ENCODE measurements around the gene ADAM8.
"Not testable (repeated sequence)": the region's sequence is repeated elsewhere in the genome, so short reads cannot be mapped to it uniquely, and the experiment has no call there.

Gene ADAM8

DNA sequence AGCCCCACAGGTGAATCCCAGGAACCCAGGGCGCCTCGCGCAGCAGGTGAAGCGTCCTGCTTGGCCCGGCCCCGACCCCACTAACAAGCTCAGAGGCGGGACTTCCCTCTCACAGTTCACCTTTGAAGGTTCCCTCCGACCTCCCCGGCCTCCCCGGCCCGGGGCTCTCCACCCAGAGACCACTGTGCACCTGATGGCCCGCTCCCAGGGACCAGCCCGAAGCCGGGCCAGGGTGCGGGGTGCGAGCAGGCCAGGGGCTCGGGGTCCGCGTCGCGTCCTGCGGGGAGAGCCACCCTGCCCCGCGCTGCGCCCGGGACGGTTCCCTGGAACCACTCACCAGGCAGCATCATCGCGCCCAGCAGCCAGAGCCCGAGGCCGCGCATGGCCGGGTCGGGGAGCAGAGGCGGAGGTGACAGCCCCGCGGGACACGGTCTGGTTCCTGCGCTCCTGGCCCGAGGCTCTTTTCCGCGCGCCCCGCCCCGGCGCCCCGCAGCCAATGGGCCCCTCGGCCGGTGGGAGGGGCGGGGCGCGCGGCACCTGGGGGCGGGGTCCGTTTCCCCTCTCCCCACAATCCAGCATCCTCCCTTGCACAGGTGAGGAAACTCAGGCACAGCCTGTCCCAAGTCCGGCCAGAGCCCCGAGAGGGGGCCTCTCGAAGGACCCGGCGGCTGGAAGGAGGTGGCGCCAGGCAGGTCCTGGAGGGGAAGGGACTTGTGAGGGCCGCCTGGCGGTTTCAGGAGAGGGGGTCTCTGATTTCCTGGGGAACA lies at the start of gene ADAM8:
Gene ADAM8, minus strand, starts transcription at position 434 of the 767 bp plus-strand sequence. Its CDS starts 51 bp downstream, at position 383.
- peak; percentile 47 to 67 for DNase-seq (ENCODE audit: low read depth in 2 of 2)

DNA sequence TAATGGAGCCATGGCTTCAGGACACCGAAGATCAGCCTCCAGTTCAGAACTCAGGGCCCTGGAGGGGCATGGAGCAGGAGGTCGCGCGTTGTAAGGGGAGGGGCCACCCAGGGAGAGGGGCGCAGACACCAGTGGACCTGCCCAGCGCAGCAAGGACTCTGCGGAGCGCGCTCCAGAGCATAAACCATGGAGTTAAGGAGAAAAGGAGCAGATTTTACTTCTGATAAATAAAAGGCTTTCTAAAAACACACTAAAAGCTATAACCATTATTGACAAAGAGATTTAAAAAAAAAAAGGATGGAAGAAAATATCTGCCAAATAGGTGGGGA lies 49.5 kb upstream of the ADAM8 start:
- no peak for DNase-seq (ENCODE audit: low read depth in 2 of 2)

- no peak for DNase-seq (ENCODE audit: low read depth in 2 of 2)
Measured at GRCh38 chr10:133325440-133326222, 49.0 kb upstream of the ADAM8 start.

DNA sequence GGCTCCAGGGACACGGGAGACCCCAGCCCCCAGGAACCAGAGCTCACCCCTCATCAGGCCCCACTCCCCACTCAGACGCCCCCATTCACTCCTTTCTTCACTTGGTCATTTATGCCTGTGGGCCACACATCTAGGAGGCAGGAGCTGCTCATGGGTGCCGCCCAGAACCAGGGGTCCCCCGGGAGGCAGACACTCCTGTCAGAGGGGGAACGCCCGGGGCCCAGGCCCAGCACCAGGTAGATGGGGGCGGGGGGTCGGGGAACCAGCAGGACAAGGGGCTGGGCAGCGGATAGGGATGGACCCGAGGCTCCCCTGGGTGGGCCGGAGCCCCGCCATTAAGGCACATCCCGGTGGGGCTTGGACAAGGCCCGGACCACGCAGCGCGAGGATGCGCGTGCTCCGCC lies 48.2 kb upstream of the ADAM8 start:
- no peak for DNase-seq (ENCODE audit: low read depth in 2 of 2)

- peak; percentile 40 to 50 for DNase-seq (ENCODE audit: low read depth in 2 of 2)
Measured at GRCh38 chr10:133324198-133324792, 47.6 kb upstream of the ADAM8 start.

- DNase-seq (ENCODE audit: low read depth in 2 of 2), result not testable (repeated sequence)
Measured at GRCh38 chr10:133322064-133322709, 45.5 kb upstream of the ADAM8 start.

GRCh38 chr10:133320852-133321422 lies 44.3 kb upstream of the ADAM8 start:
- not testable (repeated sequence) for DNase-seq (ENCODE audit: low read depth in 2 of 2)

DNA sequence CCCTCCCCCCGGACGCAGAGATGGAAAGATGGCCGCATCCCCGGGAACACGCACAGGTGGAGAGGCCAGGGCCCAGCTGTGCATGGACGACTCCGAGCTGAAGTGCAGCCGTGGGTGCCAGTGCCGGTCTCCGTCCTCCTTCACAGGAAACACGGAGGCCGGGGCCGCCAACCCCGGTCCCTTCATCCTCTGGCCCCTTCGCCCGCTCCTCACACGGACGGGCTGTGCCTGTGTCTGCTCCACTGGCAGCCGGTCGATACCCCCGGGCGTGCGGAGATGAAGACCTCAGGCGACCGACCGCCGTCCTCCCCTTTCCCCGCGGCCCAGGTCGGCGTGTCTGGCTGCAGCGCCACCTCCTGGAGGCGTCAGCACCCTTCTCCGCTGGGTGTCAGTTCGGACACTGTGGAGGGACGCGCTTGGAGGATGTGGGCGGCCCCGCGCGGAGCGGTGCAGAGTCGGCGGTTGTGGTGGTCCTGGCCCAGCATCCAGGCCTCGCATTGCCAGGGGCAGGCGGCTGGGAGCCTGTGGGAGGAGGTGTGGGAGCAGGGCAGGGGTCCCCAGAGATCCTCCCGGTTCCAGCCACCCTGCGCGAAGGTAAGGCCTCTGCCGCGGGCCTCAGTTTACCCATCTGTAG lies 41.9 kb upstream of the ADAM8 start:
- peak; percentile 50 to 54 for DNase-seq (ENCODE audit: low read depth in 2 of 2)

GRCh38 chr10:133316732-133317131 lies 40.1 kb upstream of the ADAM8 start:
- DNase-seq (ENCODE audit: low read depth in 2 of 2), result no peak

- no peak for DNase-seq (ENCODE audit: low read depth in 2 of 2)
Measured at GRCh38 chr10:133316266-133316665, 39.6 kb upstream of the ADAM8 start.

- DNase-seq (ENCODE audit: low read depth in 2 of 2), result no peak
Measured at GRCh38 chr10:133315847-133316246, 39.2 kb upstream of the ADAM8 start.

DNA sequence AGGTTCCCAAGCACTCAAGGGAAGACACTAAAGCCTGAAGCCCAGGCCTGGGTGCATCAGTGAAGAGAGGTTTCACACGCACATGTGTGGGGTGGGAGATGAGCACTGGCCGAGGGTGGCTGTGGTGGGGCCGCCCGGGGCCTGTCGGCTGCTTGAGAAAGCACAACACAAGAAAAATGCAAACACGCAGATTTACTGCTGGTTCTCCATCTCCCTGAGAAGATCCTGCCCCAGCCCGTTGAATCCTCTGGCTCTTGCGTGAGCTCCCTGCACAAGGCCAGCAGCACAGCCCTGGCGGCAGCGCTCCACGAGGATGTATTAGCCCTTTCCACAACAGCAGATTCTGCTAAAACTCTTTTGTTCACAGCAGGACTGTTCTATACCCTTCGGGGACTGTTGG lies 38.2 kb upstream of the ADAM8 start:
- no peak for DNase-seq (ENCODE audit: low read depth in 2 of 2)

DNA sequence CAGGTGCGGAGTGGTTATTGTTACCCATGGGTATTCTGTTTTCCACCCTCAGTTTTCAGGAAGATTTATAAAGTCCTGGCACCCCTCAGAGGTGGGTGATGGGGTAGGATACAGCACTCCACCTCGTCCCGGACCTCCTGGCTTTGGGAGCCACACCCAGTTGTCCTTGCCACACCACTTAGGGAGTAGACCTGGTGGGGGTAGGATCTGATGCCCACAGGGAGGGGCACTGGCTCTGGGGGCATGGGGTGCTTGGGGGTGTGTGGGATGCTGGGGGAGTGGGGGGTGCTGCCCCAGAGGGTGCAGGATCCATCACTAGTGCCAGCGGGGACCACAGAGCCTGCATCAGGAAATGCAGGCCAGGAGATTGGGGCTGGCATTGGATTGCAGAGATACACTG lies 36.5 kb upstream of the ADAM8 start:
- DNase-seq (ENCODE audit: low read depth in 2 of 2), result no peak

GRCh38 chr10:133312769-133313145 lies 36.1 kb upstream of the ADAM8 start:
- DNase-seq (ENCODE audit: low read depth in 2 of 2), result no peak

DNA sequence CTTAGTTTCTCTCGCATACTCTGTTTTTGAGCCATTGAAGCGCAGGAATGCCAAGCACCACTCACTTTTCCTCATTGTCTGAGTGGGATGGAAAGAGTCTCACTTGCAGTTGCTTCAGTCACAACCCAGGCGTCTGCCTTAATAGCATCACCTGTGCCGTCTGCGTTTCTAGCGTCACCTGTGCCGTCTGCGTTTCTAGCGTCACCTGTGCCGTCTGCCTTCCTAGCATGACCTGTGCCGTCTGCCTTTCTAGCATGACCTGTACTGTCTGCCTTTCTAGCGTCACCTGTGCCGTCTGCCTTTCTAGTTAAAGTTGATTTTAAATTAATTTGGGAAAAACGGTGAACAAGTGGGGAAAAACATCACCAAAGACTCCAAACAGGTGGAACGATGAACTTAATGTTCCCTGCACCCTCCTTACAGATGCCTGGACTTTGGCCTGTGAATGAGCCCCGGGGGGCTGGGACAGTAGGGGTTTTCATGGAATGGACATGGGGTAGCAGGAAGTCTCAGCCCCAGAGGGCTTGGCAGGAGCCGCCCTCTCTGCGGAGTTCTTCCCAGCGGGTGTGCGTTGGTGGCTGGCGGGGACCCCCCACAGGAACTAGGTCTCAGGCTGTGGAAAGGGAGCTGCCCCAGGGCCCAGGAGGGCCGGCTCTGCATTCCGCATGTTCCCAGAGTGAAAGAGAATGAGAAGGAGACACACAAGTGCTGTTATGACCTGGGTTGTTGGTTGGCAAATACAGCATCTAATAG lies 35.5 kb upstream of the ADAM8 start:
- DNase-seq (ENCODE audit: low read depth in 2 of 2), result no peak

DNA sequence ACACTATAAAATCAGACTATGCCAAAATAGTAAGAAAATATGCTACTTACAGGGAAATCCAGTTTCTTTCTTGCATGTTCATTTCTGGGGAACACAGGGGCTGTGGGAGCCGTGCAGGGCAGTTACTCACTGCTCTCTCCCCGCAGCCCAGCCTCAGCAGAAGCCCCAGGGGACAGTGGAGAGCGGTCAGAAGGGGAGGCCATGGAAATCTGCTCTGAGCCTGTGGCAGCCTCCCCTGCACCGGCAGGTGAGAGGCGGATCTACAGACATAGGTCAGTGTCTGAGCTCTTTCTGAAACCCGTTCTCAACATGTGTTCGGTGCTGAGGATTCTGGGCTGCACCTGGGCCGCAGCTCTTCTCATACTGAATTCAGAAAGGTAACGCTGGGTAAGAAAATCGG lies 34.9 kb upstream of the ADAM8 start:
- DNase-seq (ENCODE audit: low read depth in 2 of 2), result no peak

- DNase-seq (ENCODE audit: low read depth in 2 of 2), result no peak
Measured at GRCh38 chr10:133310789-133311188, 34.1 kb upstream of the ADAM8 start.

- no peak for DNase-seq (ENCODE audit: low read depth in 2 of 2)
Measured at GRCh38 chr10:133310399-133310755, 33.7 kb upstream of the ADAM8 start.

- DNase-seq (ENCODE audit: low read depth in 2 of 2), result no peak
Measured at GRCh38 chr10:133309720-133310398, 33.2 kb upstream of the ADAM8 start.

GRCh38 chr10:133309100-133309719 lies 32.5 kb upstream of the ADAM8 start:
- peak; percentile 89 to 94 for DNase-seq (ENCODE audit: low read depth in 2 of 2)

Measured in activated CD4-positive, alpha-beta T cell treated with anti-CD3 and anti-CD28 coated beads for 24 hours (primary cell).